HEK293T (cell line): Measurements from ENCODE around the gene VMP1.
"Not testable (repeated sequence)": the region's sequence is repeated elsewhere in the genome, so short reads cannot be mapped to it uniquely, and the experiment has no call there.

Experiments used
- CTCF ChIA-PET: fragments of 350-600 bp; formaldehyde crosslinking; extraction: SDS; loops from one replicate; lab custom pipeline; 2021; ENCODE audit warnings: antibody characterized with exemption, inconsistent platforms; lab: Yijun Ruan, JAX
- POLR2A ChIA-PET: fragments of 350-600 bp; formaldehyde crosslinking; extraction: SDS; loops from one replicate; lab custom pipeline; 2020; ENCODE audit warnings: antibody characterized with exemption, inconsistent platforms; lab: Yijun Ruan, JAX
- DNase-seq: peaks from one replicate; pipeline ENCODE4 v3.0.0; 2012; ENCODE audit warnings: mixed read lengths; ENCODE audit errors: extremely low spot score
- ARNT ChIP-seq: fragments of 450-650 bp; IDR thresholded peaks from 2 replicates; pipeline ENCODE4 v1.6.1; 2017; ENCODE audit warnings: mild to moderate bottlenecking
- BHLHE40 ChIP-seq: fragments of 450-650 bp; IDR thresholded peaks from 2 replicates; pipeline ENCODE4 v1.6.1; 2016; ENCODE audit warnings: mild to moderate bottlenecking, moderate library complexity, borderline replicate concordance
- CTBP1 ChIP-seq: fragments of 450-650 bp; IDR thresholded peaks from 2 replicates; pipeline ENCODE4 v1.6.1; 2016; ENCODE audit warnings: borderline replicate concordance
- ELF4 ChIP-seq: fragments of 450-650 bp; IDR thresholded peaks from 2 replicates; pipeline ENCODE4 v1.6.1; 2017; ENCODE audit warnings: antibody characterized with exemption
- FOXA1 ChIP-seq: fragments of 450-650 bp; IDR thresholded peaks from 2 replicates; pipeline ENCODE4 v1.6.1; 2016; ENCODE audit warnings: mild to moderate bottlenecking
- FOXK2 ChIP-seq: fragments of 450-650 bp; IDR thresholded peaks from 2 replicates; pipeline ENCODE4 v1.6.1; 2016; ENCODE audit warnings: mild to moderate bottlenecking
- FOXM1 ChIP-seq: fragments of 450-650 bp; IDR thresholded peaks from 2 replicates; pipeline ENCODE4 v1.6.1; 2017; ENCODE audit warnings: mild to moderate bottlenecking, borderline replicate concordance
- HDGF ChIP-seq: fragments of 450-650 bp; IDR thresholded peaks from 2 replicates; pipeline ENCODE4 v1.6.1; 2017; ENCODE audit warnings: antibody characterized with exemption, borderline replicate concordance
- L3MBTL2 ChIP-seq: fragments of 450-650 bp; conservative IDR thresholded peaks from 2 replicates; pipeline ENCODE4 v1.6.1; 2016; ENCODE audit warnings: mild to moderate bottlenecking
- LEF1 ChIP-seq: fragments of 450-650 bp; IDR thresholded peaks from 2 replicates; pipeline ENCODE4 v1.6.1; 2017; ENCODE audit warnings: mild to moderate bottlenecking, borderline replicate concordance
- NFRKB ChIP-seq: fragments of 450-650 bp; IDR thresholded peaks from 2 replicates; pipeline ENCODE4 v1.6.1; 2016; ENCODE audit warnings: mild to moderate bottlenecking, moderate library complexity
- PKNOX1 ChIP-seq: fragments of 450-650 bp; IDR thresholded peaks from 2 replicates; pipeline ENCODE4 v1.6.1; 2016
- SP1 ChIP-seq: fragments of 450-650 bp; IDR thresholded peaks from 2 replicates; pipeline ENCODE4 v1.6.1; 2017
- SUZ12 ChIP-seq: fragments of 450-650 bp; IDR thresholded peaks from 2 replicates; pipeline ENCODE4 v1.6.1; 2016; ENCODE audit warnings: mild to moderate bottlenecking
- TARDBP ChIP-seq: fragments of 450-650 bp; IDR thresholded peaks from 2 replicates; pipeline ENCODE4 v1.6.1; 2016
- ZNF384 ChIP-seq: fragments of 450-650 bp; IDR thresholded peaks from 2 replicates; pipeline ENCODE4 v1.6.1; 2016

VMP1 gene

GRCh38 chr17:59825533-59826322 is 118.3 kb downstream of the VMP1 start:
- CTCF ChIA-PET: no interaction called here
- DNase-seq: no peak
- no peak for TF ChIP-seq NFRKB
- no peak for TF ChIP-seq FOXK2
- no peak for TF ChIP-seq TARDBP
- TF ChIP-seq LEF1: no peak
- no peak for TF ChIP-seq BHLHE40
- no peak for TF ChIP-seq CTBP1
- TF ChIP-seq L3MBTL2: no peak
- TF ChIP-seq FOXA1: no peak
- TF ChIP-seq HDGF: no peak
- TF ChIP-seq SP1: no peak
- TF ChIP-seq SUZ12: no peak
- POLR2A ChIA-PET: no interaction called here

GRCh38 chr17:59826706-59827453 is 119.4 kb downstream of the VMP1 start:
- DNase-seq: no peak
- CTCF ChIA-PET: interaction anchor here (0.6 kb wide), 1 partner anchor 72 kb away, joined by 3 read pairs; no protein-coding TSS in a partner anchor
- no peak for TF ChIP-seq NFRKB
- no peak for TF ChIP-seq SUZ12
- no peak for TF ChIP-seq TARDBP
- no peak for TF ChIP-seq FOXK2
- TF ChIP-seq SP1: no peak
- TF ChIP-seq FOXM1: no peak
- no peak for TF ChIP-seq CTBP1
- no peak for TF ChIP-seq L3MBTL2
- TF ChIP-seq ZNF384: no peak
- POLR2A ChIA-PET: no interaction called here

- CTCF ChIA-PET: interaction anchor here (0.6 to 1.3 kb wide), 4 partner anchors 44 to 378 kb away, joined by 3 to 5 read pairs (median 4); no protein-coding TSS in a partner anchor
- no peak for TF ChIP-seq BHLHE40
- TF ChIP-seq NFRKB: no peak
- TF ChIP-seq PKNOX1: no peak
- no peak for TF ChIP-seq ELF4
- TF ChIP-seq ARNT: no peak
- TF ChIP-seq LEF1: no peak
- TF ChIP-seq ZNF384: no peak
- TF ChIP-seq SUZ12: no peak
- DNase-seq: no peak
- POLR2A ChIA-PET: no interaction called here
These were observed 120.4 kb downstream of the VMP1 start for GRCh38 chr17:59827721-59828477.

- ChIA-PET CTCF (interaction anchor here (0.9 to 1.3 kb wide), 2 partner anchors 44 to 75 kb away, joined by 4 to 5 read pairs; no protein-coding TSS in a partner anchor), POLR2A (no interaction called here)
These were observed 121.0 kb downstream of the VMP1 start for GRCh38 chr17:59828478-59828760.

GRCh38 chr17:59828819-59829216 is 121.4 kb downstream of the VMP1 start:
- ChIA-PET CTCF (interaction anchor here (1.3 kb wide), 1 partner anchor 76 kb away, joined by 5 read pairs; no protein-coding TSS in a partner anchor), POLR2A (interaction anchor here (1.5 kb wide), 1 partner anchor 42 kb away, joined by 7 read pairs; no protein-coding TSS in a partner anchor)
- DNase-seq: not testable (repeated sequence)

More at GRCh38 chr17:59828478-59828760, 121.0 kb downstream of the VMP1 start:
- TF ChIP-seq FOXA1 (no peak), BHLHE40 (no peak), SP1 (no peak), FOXK2 (no peak), ARNT (no peak), L3MBTL2 (no peak), NFRKB (no peak), FOXM1 (no peak)
- no peak for DNase-seq

GRCh38 chr17:59829217-59830006 is 122.0 kb downstream of the VMP1 start:
- DNase-seq: peak; percentile 41
- ChIA-PET POLR2A (interaction anchor here (0.6 to 1.5 kb wide), 2 partner anchors 8 to 43 kb away, joined by 3 to 7 read pairs; no protein-coding TSS in a partner anchor), CTCF (no interaction called here)
- no peak for TF ChIP-seq ELF4
- no peak for TF ChIP-seq FOXA1
- TF ChIP-seq BHLHE40: no peak
- no peak for TF ChIP-seq TARDBP
- no peak for TF ChIP-seq FOXK2
- TF ChIP-seq L3MBTL2: no peak
- no peak for TF ChIP-seq NFRKB
- no peak for TF ChIP-seq FOXM1
- TF ChIP-seq CTBP1: no peak
- no peak for TF ChIP-seq HDGF
- no peak for TF ChIP-seq SP1
- TF ChIP-seq ZNF384: no peak
- TF ChIP-seq LEF1: no peak
- no peak for TF ChIP-seq PKNOX1
- no peak for TF ChIP-seq ARNT
- no peak for TF ChIP-seq SUZ12
